NOMO-1 treated with DMSO at 0.1 percent for 48 hours (cell line): ENCODE data around the gene SRL.
"Not testable (repeated sequence)": the region's sequence is repeated elsewhere in the genome, so short reads cannot be mapped to it uniquely, and the experiment has no call there.

ENCODE experiments used
- DNase-seq: peaks from one replicate; lab custom pipeline; 2025; ENCODE audit not compliant: unreplicated experiment; lab: John Stamatoyannopoulos, UW

SRL gene

DNA sequence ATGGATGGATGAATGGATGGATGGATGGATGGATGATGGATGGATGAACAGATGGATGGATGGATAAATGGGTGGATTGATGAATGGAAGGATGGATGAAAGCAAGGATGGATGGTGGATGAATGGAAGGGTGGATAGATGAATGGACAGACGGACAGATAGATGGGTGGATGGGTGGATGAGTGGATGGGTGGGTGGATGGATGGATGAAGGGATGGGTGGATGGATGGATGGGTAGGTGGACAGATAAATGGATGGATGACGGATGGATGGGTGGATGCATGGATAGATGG is 14.9 kb downstream of the SRL start:
- no peak for DNase-seq

DNA sequence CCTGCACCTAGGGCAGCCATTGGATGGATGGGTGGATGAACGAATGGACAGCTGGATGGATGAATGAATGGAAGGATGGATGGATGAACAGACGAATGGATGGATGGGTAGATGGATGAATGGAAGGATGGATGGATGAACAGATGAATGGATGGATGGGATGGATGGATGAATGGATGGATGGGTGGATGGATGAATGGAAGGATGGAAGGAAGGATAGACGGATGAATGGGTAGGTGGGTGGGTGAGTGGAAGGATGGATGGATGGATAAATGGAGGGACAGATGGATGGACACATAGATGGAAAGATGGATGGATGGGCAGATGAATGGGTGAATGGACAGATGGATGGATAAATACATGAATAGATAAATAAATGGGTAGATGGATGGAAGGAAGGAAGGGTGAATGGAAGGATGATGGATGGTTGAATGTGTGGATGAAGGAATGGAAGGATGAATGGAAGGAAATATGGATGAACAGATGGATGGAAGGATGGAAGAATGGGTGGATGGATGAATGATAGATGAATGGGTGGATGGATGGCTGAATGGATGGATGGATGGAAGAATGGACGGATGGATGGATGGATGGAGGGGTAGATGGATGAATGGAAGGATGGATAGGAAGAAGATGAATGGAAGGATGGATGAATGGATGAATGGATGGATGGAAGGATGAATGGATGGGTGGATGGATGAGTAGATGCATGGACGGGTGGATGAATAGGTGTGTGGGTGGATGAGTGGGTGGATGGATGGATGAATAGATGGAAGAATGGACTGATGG is 15.4 kb downstream of the SRL start:
- DNase-seq = no peak

DNA sequence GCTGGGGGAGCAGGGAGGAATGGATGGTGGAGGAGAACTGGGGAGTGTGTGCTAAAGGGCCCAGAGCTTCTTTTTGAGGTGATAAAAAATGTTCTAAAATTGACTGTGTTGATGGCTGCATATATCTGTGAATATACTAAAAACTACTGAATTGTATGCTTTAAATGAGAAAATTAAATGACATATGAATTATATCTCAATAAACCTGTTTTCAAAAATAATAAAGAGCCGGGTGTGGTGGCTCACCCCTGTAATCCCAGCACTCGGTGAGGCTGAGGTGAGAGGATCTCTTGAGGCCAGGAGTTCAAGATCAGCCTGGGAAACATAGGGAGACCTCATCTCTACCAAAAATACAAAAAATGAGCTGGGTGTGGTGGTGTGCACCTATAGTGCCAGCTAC is 16.8 kb downstream of the SRL start:
- DNase-seq = no peak

DNA sequence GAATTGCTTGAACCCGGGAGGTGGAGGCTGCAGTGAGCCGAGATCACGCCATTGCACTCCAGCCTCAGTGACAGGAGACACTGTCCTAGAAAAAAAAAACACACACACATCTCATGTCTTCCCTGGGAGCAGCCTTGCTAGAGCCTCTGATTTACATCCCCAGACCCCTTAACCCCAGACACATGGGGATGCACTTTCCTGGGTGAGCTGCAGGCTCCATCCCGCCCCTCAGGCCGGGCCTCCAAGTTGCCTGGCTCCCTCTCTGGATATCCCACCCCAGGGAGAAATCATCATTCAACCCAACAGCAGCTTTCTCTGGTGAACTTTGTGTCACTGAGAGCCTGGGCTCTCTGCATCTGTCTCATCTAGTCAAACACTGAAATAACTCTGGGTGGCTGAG is 21.5 kb downstream of the SRL start:
- no peak for DNase-seq

DNA sequence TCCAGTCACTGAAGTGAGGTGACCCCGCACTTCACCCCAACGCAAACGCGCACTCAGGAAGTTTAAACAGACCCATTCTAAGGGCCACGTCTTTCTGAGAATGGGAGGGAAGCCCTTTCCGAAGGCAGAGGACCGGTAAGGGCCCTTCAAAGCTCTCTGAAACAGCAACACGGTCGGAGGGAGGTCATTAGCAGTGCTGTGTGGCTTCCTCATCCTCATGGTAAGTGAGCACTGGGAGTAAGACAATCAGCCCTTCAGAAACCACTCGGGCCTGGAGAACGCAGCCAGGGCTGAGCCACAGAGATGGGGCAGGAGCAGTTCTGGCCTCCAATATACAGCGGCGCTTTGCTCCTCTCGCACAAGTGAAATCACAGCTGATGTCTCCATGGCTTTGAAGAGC is 23.7 kb downstream of the SRL start:
- DNase-seq = no peak

DNA sequence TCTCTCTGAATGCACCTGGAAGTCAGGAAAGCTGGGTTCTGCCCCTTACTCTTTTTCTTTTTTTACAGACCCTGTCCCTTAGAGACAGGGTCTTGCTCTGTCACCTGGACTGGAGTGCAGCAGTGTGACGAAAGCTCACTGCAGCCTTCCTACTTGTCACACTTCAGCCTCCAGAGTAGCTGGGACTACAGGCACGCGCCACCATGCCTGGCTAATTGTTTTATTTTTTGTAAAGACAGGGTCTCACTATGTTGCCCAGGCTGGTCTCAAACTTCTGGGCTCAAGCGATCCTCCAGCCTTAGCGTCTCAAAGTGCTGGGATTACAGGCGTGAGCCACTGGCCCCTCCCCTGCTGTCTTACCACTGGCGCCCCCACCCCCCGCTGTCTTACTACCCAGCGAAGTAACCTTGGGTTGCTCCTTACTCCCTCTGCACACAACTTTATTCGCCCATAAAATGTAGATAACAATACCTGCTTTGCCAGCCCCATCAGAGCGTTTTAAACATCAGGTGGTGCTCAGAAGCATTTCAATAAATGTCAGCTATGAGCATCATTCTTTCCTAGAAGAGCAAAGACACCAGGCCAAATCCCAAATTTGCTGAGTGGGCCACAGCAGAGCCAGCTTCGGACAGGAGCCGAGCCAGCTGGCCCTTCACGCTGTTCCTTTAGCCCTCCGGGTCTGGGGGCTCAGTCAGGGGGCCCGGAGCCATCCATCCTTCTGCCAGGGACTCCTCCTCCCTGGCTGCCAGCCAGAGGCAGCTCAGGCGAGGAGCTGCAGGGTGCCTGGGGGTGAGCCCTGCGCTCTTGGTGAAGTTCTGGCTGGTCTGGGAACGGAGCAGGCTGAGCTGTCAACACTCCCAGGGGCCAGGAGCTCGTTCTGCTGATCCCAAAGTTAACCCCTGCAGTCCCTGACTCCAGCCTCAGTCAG is 24.4 kb downstream of the SRL start:
- DNase-seq = no peak

DNA sequence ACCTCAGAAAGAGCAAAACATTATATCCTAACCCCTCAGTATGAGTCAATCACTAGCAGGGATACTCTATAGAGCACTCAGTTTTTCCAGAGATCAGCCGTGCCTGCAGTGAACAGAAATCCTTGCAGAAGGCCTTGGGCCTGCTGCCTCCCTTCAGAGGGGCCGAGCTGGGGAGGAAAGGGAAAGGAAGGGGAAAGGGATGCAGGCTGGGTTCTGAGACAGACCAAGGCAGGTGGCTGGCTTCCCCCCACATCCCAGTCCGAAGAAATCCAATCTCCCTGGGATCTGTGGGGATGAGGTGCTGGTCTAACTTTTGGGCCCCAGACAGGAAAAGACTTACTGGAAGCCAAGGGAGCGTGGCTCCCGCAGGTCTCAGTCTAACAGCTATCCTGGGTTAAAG is 25.3 kb downstream of the SRL start:
- DNase-seq = no peak

DNA sequence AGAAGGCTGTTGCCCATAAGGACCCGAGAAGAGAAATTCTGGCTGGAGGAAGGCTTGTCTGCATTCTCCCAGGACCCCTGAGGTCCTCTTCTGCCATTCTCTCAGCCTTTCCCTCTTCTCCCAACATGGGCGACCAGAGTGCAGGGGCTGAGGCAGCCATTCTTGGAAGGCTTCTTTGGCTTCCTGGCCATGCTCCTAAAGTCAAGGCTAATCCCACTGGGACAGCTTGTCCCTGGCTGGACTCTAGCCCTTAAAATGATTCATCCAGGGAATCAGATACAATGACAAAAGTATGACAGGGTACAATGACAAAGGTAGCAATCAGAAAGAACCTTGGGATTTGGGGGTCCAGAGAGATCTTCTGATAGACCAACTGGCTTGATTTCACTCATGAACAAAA is 26.8 kb downstream of the SRL start:
- DNase-seq = no peak

DNA sequence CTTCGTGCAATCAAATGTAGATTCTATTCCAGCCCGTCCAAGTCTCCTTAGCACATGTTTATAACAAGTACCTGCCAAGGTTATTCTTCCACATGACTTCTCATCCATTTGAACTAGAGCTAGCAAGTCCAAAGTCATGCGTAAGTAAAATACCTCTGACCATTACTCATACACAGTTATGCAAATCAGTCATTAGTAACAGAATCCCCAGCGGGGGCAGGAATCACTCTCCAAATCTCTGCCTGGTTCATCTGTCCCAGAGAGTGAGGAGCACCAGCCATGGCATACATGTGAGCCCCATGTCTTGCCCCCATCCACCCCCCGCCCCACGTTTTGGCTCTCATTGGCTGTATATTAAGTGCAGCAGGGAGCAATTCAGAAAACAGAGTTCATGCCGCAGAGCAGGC is 27.7 kb downstream of the SRL start:
- no peak for DNase-seq

DNA sequence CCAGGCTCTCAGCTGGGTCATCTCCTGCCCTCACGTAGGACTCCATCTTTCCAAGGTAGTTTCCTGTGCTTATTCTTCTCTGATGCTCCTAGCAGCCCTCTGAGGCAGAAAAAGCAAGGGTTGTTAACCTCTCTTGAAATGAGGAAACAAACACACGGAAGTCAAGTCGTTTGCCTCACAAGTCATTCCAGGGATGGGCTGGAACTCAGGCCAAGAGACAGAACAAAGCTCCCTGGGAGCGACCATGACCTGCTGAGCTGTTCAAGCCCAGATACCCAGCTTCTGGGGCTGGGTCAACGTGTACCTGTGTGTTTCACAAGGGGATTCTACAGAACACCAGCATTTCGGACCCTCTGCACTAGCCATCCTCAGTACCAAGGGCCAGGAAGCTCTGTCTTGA is 28.1 kb downstream of the SRL start:
- DNase-seq = no peak

DNA sequence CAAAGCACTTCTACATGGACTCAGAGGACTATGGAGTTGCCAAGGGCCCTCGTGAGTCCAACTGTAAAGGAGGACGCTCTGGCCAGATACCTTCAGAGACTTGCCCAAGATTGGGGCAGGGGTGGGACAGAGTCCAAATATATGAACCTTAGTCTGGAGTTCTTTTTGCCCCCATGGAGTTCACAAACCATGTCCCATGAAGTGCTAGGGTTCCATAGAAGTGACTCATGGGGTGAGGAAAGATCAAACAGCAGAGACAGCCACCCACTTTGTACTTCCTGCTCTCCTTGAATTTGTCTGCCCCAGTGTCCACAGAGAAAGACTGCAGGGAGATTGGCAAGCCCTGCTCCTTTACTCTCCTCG is 29.0 kb downstream of the SRL start:
- DNase-seq = no peak

DNA sequence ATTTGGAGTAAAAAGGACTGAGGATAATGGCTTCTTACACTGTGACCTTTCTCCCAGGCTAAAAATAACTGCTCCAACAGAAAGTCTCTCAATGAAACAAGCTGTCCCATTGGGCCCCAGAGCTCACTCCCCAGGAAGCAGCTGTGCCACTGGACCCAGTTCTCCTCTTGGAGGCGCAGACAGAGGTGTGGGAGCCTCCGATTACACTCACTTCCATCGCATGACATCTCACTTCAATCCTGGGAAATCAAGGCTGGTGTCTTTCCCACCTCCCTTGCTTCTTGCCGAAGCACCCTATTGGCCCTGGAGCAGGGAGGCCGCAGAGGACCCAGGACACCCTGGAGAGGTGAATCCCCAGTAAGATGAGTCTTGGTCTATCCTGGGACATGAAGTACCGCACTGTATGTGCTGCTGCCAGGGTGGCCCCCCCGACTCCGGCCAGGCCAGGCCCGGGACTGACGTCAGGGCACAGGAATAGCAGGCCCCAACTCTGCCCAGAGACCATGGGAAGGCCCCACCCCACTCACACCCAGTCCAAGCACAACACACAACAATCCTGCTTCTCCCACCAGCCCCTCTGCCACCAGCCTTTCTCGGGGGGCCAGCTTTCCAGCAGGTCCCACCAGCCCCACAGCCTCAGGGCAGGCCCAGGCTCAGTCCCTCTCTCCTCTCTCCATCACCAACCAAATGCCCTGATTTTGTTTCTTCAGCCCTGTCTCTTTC is 29.5 kb downstream of the SRL start:
- no peak for DNase-seq

DNA sequence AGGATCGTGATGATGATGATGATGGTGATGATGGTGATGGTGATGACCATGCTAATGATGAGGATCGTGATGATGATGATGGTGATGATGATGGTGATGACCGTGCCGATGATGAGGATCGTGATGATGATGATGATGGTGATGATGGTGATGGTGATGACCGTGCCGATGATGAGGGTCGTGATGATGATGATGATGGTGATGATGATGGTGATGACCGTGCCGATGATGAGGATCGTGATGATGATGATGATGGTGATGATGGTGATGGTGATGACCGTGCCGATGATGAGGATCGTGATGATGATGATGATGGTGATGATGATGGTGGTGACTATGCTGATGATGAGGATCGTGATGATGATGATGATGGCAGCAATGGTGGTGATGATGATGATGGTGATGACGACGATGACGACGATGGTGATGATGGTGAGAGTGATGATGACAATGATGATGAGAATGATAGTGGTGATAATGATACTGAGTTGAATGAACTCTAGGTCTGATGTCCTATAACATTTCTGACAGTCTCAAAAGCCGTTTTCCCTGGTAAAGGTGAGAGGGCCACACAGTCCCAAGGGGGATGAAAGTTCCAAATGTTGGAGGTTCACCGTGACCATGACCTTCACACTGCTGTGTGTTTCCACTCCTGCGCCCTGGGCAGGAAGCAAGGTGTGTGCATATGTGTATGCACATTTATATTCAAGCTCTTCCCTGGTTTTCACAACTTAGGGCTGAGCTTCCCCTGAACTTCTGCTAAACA is 30.3 kb downstream of the SRL start:
- DNase-seq = not testable (repeated sequence)

DNA sequence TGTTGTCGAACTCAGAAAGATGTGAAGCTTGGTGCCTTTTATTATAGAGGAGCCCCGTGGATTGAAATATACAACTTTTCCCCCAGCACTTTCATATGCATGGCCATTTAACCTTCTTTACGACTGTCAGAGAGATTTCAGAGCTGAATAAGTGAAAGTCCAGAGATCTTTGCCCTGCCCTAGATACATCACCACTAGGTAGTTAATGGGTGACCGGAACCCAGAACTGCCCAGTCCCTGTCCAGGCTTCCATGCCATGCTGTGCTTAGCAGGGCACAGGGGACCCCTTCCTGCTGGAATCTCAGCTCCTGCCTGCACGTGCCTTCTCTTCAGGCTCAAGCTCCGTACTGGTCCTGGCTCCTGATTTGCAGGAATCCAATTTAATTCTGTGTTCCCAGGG is 32.2 kb downstream of the SRL start:
- no peak for DNase-seq

DNA sequence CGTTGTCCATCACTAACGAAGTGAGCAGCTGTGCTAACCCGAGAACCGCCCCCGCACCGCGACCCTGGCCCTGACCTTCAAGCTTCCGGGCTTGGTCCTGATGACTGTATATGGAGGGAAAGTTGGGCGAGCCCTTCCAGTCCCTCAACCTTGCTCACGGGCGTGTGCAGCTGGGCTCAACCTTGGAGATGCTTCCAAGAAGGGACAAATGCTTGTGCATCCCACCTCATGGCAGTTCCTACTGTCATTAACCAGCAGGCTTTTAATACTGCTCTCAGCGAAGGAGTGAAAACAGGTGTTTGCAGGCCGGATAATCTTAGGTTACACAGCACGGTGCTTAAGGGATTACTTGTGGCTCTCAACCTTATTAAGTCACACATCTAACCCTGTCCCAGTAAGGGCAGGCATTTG is 33.5 kb downstream of the SRL start:
- no peak for DNase-seq

DNA sequence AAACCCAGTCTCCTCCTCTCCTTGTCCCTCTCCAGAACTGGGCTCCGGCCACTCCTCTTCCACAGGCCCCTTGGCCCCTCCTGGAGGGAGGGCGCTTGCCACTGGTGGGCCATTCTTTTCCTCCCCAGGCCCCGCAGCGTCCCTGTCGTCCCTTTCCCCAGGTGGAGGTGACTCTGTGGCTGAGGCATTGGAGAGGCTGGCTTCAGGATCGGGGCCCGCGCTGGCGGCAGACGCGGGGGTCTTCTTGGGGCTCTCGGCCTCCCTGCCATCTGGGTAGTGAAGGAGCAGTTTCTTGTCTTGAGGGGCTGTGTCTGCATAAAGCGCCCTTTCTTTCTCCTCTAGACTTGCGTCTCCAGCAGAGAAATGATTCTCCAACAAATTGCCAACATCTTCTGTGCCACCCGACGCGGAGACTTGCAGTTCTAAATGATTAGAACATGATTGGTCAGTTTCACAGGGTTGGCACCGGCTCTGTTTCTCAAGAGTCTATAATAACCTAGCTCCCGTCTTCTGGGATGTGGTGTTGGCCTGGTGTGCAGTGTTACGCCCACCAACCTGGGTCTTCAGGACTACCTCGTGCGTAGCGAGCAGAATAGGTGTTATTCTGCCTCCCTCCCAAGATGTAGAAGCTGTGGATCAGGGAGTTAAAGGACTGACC is 34.1 kb downstream of the SRL start:
- no peak for DNase-seq

DNA sequence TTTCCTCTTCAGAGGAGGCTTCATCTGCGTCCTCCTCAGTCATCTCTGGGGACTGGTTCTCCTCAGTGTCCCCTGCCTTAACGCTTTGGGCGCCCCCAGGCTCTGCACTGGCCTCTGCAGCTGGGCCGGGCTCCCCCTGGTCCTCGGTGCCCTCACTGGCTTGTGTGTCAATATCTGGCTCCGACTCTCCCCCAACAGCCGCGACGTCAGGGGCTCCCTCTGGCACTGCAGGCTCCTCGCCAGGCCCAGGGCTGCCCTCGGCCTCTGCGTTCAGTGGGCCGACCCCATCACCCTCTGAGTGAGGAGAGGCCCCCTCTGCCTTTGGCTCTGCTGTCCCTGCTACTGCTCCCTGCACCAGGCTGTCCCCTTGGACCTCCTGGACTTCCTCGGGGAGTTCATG is 34.7 kb downstream of the SRL start:
- DNase-seq = no peak

DNA sequence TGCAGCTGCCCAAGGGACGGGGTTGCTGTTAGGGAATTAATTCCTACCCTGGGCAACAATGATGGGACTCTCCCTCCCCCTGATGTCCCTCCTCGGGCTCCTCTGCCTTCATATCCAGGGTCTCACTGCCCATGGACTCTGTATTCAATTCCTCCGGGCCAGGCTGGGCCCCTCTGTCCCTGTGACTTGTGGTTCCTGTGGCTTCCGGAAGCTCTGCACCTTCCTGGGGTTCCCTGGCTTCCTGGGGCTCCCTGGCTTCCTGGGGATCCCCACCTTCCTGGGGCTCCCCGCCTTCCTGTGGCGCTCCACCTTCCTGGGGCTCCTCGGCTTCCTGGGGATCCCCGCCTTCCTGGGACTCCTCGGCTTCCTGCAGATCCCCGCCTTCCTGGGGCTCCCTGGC is 35.2 kb downstream of the SRL start:
- no peak for DNase-seq

DNA sequence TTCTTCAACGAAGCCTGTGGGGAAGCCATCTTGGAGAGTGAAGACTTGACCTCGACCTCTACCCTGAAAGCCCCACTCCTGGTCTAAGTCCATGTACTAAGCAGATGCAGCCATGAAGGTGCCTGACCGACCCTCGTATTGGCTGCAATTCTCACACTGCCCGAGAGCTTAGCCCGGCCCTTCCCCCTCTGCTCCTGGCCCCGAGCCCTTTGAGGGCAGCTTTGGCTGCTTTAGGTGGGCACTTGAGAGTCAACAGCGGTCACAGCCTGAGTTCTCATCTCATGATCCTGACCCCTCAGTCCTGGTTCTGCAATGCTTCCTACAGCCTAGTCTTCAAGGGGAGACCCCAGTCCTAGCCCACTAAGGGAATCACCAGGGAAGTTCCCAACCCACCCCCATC is 35.9 kb downstream of the SRL start:
- DNase-seq = no peak

DNA sequence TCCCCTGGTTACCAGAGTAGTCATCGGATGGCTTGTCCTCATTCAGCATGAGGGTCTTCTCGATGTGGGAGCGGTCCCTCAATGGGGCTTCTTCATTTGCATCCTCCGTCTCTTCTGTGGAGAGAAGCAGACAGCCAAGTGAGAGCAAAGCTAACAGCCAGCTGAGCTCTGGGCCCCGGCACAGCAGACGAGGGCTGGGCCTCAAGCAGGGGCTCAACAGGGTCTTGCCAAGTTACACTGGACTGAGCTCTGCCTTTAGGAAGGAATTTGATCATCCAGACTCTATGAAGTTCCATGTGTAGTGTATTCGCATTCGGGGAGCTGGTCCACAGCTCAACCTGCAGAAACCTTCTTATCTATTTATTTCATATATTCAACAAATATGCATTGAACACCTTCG is 37.4 kb downstream of the SRL start:
- DNase-seq = no peak

DNA sequence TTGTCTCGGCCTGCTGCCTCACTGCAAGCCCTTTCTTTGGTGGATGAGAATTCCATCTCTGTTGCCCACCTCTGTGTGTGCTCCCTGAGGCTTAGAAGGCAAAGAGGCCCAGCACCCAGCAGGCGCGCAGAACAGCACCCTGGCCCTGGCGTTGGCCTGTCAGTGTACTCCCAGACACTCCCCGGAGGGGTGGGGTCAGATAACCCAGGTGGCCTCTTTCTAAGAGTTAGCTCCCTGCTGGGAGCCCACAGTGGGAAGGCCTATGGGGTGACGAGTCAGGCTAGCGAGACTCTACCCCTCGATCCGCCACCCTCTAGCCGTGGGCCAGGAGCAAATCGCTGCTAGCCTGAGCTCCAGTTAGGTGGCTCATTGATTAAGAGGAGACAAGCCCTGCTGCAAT is 38.1 kb downstream of the SRL start:
- DNase-seq = no peak
